HEK293 (cell line): ENCODE data around the gene SMARCD1.

ENCODE experiments used
- AEBP2 ChIP-seq: fragments of 450-650 bp; formaldehyde crosslinking; IDR thresholded peaks from 2 replicates; pipeline ENCODE4 v1.5.1; 2016; ENCODE audit warnings: missing biosample characterization, missing genetic modification characterization, borderline replicate concordance
- ATF2 ChIP-seq: fragments of 450-650 bp; formaldehyde crosslinking; IDR thresholded peaks from 2 replicates; pipeline ENCODE4 v1.5.1; 2016; ENCODE audit warnings: missing biosample characterization, missing genetic modification characterization, low read depth
- CTCF ChIP-seq: fragments of 450-650 bp; formaldehyde crosslinking; IDR thresholded peaks from 2 replicates; pipeline ENCODE4 v1.5.1; 2016; ENCODE audit warnings: missing biosample characterization, missing genetic modification characterization
- MYNN ChIP-seq: fragments of 450-650 bp; formaldehyde crosslinking; IDR thresholded peaks from 2 replicates; pipeline ENCODE4 v1.5.1; 2016; ENCODE audit warnings: missing biosample characterization, missing genetic modification characterization, borderline replicate concordance
- REST ChIP-seq: fragments of 450-650 bp; formaldehyde crosslinking; IDR thresholded peaks from 2 replicates; pipeline ENCODE4 v1.5.1; 2016; ENCODE audit warnings: missing biosample characterization, missing genetic modification characterization
- YY2 ChIP-seq: fragments of 450-650 bp; formaldehyde crosslinking; IDR thresholded peaks from 2 replicates; pipeline ENCODE4 v1.5.1; 2016; ENCODE audit warnings: missing biosample characterization, missing genetic modification characterization
- ZNF112 ChIP-seq: fragments of 450-650 bp; formaldehyde crosslinking; IDR thresholded peaks from 2 replicates; pipeline ENCODE4 v1.5.0; 2017; ENCODE audit warnings: missing biosample characterization, missing genetic modification characterization
- ZNF2 ChIP-seq: fragments of 450-650 bp; formaldehyde crosslinking; IDR thresholded peaks from 2 replicates; pipeline ENCODE4 v1.5.1; 2016; ENCODE audit warnings: missing biosample characterization, missing genetic modification characterization
- ZNF24 ChIP-seq: fragments of 450-650 bp; formaldehyde crosslinking; IDR thresholded peaks from 2 replicates; pipeline ENCODE4 v1.5.1; 2016; ENCODE audit warnings: missing biosample characterization, missing genetic modification characterization
- ZNF26 ChIP-seq: fragments of 450-650 bp; formaldehyde crosslinking; IDR thresholded peaks from 2 replicates; pipeline ENCODE4 v1.5.1; 2016; ENCODE audit warnings: missing biosample characterization, missing genetic modification characterization
- ZNF514 ChIP-seq: fragments of 450-650 bp; formaldehyde crosslinking; IDR thresholded peaks from 2 replicates; pipeline ENCODE4 v1.5.1; 2016; ENCODE audit warnings: missing biosample characterization, missing genetic modification characterization
- ZNF704 ChIP-seq: fragments of 450-650 bp; formaldehyde crosslinking; IDR thresholded peaks from 2 replicates; pipeline ENCODE4 v1.5.1; 2016; ENCODE audit warnings: missing biosample characterization, missing genetic modification characterization
- ZNF837 ChIP-seq: fragments of 450-650 bp; formaldehyde crosslinking; IDR thresholded peaks from 2 replicates; pipeline ENCODE4 v1.5.1; 2016; ENCODE audit warnings: missing biosample characterization, missing genetic modification characterization

- TF ChIP-seq ZNF2 (tag by site-specific recombination) (no peak), ZNF514 (tag by site-specific recombination) (no peak), MYNN (tag by site-specific recombination) (no peak), AEBP2 (tag by site-specific recombination) (no peak), CTCF (tag by site-specific recombination) (no peak), REST (no peak), ZNF24 (no peak), ZNF837 (tag by site-specific recombination) (no peak), ZNF704 (tag by site-specific recombination) (no peak), ZNF112 (tag by site-specific recombination) (no peak), ZNF26 (tag by site-specific recombination) (no peak), YY2 (no peak), ATF2 (tag by site-specific recombination) (no peak)
These were observed 28.5 kb upstream of the SMARCD1 start for GRCh38 chr12:50056639-50056976.
